Pulmonary artery endothelial cell (primary cell): ENCODE results near the gene KIAA0408. TPM values are rescaled to one million over a fixed set of nuclear protein-coding genes. Genes with fewer than 3 reads are reported as not detected.
A peak's percentile ranks its signal among the peaks of the same experiment; 100 is the strongest.
"Not testable (repeated sequence)": the region's sequence is repeated elsewhere in the genome, so short reads cannot be mapped to it uniquely, and the experiment has no call there.

Experiments
- DNase-seq: peaks from one replicate; pipeline ENCODE4 v3.0.0-alpha.2; 2011; ENCODE audit warnings: low read depth, low spot score
- total RNA-seq: library from RNA; depleted of rRNA; stranded (reverse); fragments of >200 nt; gene quantifications from 2 replicates; pipeline ENCODE4 v1.2.3, GENCODE V29; 2014

The KIAA0408 gene
- total RNA-seq, 1 donor from 2014 or later, result not detected

DNA sequence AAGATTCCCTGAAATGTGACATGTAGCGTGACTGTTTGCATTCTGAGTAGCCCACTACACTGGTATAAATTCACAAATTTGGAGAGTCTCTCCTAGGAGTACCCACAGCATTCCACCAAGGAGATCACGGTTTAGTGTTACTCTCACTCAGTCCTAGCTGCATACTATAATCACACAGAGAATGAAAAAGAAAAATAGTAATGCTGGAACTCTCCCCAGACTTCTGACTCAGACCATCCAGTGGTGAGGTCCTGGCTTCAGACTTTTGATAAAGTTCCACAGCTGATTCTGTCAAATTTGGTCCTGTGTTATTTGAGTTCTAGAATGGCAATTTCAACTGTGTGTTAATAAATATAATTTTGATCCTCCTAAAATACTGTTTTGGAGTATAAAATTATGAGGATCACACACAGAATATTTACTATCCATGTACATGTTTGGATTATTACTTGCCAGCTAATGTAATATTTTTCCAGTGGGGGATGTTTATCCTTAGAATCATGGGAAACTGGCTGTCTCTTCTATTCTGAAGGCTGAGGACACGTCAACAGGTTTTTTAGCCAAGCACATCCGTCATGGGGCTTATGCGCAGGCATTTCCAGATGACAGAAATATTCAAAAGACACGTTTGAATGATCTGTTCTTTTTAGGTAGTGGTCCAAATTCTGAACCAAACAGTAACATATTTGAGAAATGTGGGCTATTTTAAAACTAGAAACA, 5.1 kb upstream of the KIAA0408 start:
- DNase-seq, result no peak

DNA sequence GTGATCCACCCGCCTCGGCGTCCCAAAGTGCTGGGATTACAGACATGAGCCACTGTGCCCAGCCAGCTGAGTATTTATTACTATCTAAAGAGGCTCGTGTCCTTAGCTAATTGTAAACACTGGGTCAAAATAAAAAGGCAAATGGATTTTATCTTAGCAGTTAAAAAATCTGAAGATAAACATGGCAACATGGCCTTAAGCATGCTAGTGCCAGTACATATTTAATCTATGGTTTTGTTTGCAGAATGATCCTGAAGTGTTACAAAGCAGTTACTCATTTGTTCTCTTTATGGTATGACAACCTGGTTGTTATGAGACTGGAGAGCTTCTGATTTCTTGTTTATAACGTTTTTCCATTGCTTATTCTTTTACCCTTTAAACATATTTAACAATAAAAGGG, 3.9 kb upstream of the KIAA0408 start:
- DNase-seq, result no peak

DNA sequence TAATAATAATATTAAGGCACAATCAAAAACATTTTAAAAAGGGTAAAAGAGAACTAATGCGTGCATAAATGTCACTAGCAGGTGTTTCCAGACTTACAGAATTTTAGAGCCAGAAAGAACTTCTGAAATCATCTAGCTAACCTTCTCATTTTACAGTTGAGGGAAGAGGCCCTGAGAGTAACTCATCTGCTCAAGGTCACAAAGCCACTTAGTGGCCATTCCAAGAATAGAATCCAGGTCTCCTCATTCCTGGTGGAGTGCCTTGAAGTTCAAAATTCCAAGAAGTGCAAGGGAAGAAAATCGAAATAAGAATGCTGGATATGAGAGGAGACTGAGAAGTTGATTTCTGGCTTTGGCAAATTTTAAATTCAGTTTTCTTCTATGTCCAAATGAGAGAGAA, 3.2 kb upstream of the KIAA0408 start:
- DNase-seq, result no peak

DNA sequence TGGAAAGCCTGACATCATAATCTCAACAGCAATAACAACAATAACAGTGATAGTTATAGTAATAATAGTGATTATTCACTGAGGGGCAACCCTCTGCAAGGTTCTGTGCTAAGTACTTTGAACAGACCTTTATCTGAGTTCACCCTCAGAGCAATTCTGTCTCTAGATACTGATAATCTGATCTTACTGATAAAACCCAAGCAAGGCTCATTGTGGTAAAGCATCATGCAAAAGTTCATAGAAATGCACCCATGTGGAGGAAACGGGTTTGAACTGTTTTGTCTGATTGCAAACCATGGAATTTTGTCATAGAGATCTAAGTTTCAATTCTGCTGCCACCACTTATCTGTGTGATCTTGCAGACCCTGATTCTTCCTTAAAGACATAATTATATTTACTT, 1.3 kb upstream of the KIAA0408 start:
- no peak for DNase-seq

DNA sequence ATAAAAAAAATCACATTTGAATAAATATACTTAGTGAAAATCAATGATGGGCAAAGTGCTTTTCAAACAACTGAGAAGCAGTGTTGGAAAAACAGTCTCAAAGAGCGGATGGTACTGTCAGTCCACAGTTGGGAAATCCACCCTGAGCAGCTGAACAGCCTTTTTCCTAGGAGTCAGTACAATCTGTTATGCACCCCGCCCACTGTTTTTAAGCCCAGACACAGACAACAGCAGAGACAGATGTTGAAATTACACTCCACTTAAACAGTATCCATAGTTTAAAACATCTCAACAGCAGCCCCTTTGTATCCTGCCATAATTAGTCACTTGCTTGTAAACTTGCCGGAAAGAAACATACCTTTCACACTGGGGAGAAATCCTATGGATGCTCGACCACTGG, 372 bp downstream of the KIAA0408 start:
- no peak for DNase-seq

DNA sequence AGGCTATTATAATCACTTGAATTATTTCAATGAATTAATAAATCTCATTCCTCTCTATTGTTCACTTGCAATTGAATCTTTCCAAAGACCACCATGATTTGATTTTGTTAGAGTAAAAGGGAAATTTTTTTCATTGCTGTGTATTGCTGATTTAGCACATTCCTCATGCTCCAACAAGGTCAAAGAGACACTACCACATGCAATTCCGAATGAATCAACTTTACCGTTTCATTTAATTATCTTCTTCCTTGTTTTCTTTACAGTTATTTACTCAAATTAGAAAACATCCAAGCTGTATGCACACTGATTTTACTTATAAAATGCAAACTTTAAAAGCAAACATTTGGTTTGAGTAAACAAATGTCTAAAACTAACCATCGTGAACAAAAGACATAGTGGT, 967 bp downstream of the KIAA0408 start:
- no peak for DNase-seq

DNA sequence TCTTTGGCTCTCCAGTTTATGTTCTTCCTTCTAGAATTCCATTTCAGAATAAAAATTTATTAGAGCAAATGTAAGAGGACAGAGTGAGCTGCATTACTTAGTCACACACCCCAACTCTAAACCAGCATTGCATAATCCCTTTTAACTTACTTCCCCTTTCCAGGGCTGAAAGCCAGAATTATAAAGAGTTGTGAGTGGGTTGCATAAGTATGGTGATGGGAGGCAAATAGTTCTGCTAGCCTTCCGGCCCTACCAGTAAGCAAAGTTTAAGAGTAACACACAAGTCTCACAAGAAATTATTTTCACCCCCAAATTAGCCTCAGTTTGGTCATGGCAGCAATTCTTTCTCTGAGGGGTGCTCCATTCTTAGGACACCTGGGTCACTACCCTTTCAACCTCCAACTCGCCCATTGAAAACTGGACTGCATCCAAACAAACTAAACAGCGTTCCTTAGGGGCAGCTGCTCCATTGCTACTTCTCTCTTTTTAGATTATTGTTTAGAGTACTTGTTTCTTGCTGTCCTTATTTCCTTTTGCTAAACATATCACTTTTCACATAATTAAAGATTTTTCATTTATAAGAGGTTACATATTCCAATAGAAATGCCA, 1.6 kb downstream of the KIAA0408 start:
- no peak for DNase-seq

DNA sequence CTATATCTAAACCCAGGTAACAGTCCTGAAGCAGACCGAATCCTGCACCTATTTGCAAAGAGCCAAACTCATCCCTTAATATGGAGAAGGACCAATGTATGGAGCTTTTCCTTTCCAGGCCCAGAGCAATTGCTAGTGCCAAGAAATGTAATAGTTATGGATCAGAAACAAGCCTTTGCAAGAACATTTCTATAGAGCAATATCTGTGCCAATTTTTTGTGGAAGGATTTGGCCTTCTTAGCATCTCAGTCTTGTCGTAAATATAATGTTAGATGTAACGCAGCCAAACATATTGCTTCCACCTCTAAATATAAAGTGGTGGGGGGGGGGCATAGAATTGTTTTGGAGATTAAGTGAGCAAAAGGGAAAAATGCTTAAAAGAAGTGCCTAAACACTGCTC, 2.7 kb downstream of the KIAA0408 start:
- no peak for DNase-seq

DNA sequence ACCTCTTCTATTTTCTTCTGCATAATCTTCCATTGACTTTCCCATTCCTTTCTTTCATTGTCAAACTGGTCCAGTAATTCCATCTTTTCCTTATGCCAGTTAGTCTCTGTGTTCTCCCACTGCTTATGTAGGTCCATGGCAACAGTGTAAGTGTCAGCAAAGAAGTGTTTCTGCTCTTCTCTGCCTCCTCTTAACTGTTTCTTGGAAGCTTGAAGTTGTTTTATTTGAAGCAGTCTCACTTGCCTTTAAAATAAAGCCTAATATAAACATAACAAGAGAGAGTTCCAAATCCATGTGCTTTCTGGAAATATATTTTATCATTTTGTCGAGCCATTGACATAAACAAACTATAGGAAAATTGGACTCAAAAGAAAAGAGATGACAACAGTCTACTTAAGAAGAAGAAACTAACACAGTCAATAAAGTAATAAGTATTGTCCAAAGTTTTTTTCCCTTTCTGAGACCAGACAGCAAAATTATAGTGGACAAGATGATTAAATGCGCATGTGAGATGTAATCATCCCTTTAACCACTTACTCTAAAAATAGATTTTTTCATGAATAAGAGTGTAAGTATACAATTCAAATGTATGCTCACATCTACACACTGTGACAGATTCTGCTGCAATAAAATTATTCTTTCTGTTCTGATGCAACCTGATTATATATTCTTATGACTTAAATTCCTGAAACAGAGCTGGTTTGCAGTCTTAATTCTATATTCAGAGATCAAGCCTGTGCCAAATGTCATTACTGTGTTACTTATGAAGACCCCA, 5.2 kb downstream of the KIAA0408 start:
- DNase-seq, result no peak

DNA sequence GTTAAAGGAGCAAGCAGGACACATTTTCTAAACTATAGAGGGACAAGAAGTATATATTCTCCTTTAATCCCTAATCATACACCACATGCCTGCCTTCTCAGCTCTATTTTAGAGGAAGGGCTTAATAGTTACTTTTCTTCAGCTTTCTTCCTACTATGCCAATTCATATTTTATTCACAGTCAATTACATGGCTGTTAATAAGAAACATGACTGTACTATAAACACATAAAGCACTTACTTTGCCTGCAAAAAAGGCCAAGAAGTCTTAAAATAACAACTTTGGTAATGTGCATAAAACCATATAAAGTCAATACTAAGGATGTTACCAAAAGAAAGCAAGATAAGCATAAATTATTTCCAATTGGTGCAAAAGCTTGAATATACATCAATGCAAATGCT, 6.4 kb downstream of the KIAA0408 start:
- DNase-seq, result no peak

DNA sequence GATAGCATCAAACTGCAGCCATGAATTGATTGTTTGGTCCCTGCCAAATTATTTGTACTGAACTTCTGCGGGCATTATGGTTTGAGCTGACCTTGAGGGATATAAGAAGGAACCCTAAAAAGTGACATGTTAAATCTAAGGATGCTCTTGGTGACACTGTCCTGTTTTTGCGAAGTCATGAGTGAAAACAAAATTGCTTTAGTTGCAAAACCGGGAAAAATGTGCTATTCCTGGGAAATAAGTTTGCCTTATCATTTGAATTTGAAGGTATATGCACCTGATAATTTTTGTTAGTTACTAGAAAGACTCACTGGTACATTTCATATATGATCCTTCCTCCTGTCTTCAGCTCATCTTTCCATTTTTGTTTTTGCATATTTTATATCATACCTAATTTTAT, 7.8 kb downstream of the KIAA0408 start:
- no peak for DNase-seq

DNA sequence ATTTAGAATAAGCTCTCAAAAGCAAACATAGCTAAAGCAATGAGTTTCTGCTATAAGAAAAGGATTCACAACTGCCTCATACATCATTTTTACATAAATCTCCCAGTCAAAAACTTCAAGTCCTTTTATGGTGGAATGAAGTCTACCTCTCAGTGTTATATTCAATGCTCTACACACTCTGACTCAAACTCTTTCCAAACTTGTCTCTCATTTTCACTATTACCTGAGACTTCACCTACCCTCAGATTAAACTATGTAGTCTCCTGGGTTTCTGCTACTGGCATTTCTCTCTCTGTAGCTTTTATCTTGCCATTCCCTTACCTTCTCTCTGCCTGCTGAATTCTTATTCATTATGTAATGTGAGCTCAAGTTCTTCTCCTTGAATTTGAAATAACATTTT, 11.4 kb downstream of the KIAA0408 start:
- DNase-seq, result no peak

DNA sequence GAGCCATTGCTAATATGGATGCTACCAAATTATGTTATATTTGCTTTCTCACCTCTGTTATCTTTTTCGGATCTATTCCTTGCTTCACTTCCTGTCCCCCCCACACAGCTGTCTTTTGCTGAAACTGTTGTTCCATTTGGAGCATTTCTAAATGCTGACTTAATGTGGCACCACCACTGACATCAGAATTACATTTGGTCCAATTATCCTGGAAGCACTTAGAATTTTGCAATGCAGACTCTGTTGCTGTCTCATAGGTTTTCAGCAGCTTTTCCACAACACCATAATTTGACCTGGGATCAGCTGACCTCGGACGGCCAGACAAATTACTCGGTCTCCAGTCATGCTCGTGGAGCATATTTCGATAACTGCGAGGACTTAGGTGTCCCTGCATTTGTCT, 12.8 kb downstream of the KIAA0408 start:
- DNase-seq, result no peak

DNA sequence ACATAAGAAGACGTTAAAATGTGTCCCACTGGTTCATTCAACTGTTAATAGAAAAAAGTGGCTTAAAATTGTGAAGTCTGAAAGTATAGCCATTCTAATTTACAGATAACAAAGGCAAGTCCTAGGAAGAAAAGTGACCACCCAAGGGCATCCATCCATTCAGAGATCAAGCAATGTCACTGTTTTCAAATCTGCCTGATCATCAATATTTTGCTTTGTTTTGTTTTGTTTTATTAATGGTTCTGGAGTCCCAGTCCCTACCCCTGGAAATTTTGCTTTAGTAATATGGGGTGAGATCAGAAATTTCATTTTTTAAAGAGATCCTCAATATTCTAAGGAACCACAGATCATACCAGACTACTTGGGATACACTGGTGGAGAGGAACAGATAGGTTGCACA, 17.3 kb downstream of the KIAA0408 start:
- DNase-seq, result no peak

DNA sequence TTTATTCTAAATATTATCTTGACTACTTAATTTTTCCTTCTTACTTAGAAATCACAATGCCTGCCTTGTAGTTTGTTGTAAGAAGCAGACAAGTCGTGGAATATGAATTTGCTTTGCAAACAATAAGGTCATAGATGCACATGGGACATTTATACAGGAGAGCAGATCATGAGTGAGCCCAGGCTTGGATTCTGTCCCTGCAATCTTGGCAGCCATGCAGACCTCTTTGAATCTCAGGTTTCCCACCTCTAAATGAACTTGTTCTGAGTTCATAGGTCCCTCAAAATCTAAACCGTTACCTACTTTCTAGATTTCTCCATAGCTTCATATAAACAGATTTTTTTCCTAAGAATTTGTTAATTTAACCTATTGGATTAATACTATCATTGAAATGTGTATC, 19.5 kb downstream of the KIAA0408 start:
- DNase-seq, result no peak

DNA sequence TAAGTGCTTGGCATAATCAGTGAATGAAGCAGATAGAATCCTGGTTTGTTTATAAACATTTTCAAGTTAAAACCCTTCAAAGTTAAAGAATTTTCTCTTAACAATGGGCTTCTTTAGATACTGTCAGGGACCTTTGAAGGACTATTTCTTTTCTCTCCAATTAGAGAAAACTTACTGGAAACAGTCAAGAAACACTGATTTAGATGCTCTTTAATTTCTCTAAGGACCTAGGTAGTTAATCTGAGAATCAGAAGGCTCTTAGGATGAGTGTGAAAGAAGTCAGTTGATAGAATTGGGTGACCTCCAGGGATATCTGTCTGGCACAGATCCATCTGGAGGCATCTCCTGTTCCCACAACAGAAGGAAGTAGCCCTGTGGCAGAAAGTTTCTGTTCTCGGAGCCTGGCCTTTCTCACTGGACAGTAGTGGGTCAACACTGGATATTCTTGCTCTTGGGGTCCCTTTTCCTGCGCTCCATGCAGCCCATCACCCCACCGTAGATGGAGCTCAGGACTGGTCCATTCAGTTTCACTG, 22.5 kb downstream of the KIAA0408 start:
- DNase-seq, result no peak

DNA sequence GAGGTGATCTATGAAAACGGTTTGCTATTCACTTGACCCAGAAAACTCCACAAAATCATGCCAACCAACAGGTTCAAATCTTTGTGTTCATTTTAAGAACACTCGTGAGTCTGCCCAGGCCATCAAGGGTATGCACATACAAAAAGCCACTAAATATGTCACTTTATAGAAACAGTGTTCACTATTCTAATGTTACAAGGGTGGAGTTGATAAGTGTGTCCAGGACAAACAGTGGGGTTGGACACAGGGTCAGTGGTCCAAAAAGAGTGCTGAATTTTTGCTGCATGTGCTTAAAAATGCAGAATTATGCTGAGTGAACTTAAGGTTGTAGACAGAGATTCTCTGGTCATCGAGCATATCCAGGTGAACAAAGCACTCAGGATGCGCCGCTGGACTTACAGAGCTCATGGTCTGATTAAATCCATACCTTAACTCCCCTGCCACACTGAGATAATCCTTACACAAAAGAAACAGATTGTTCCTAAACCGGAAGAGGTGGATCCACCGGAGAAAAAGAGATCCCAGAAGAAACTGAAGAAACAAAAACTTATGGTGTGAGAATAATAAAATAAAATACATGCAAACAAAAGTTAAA, 23.5 kb downstream of the KIAA0408 start:
- DNase-seq, result no peak

DNA sequence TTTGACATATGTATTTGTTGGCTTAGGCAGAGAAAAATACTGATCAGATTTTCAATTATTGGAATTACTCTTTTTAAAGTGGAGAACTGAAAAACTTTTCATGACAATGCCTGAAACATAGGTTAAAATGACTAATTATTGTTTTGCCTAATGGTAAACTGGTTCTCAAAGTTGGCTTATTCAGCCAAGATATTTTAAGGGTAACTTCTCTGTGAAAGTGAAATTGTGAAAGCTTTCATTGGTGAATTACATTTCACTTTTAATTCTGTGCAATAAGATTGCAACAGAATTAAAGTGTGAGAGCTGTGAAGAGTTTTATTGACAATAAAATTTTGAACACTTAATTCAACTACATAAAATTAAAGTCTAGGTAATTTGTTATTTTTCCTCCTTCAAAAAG, 24.5 kb downstream of the KIAA0408 start:
- DNase-seq, result no peak

DNA sequence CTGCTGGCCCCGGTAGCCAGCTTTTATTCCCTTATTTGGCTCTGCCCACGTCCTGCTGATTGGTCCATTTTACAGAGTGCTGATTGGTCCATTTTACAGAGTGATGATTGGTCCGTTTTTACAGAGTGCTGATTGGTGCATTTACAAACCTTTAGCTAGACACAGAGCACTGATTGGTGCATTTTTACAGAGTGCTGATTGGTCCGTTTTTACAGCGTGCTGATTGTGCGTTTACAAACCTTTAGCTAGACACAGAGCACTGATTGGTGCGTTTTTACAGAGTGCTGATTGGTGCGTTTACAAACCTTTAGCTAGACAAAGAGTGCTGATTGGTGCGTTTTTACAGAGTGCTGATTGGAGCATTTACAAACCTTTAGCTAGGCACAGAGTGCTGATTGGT, 30.6 kb downstream of the KIAA0408 start:
- not testable (repeated sequence) for DNase-seq

DNA sequence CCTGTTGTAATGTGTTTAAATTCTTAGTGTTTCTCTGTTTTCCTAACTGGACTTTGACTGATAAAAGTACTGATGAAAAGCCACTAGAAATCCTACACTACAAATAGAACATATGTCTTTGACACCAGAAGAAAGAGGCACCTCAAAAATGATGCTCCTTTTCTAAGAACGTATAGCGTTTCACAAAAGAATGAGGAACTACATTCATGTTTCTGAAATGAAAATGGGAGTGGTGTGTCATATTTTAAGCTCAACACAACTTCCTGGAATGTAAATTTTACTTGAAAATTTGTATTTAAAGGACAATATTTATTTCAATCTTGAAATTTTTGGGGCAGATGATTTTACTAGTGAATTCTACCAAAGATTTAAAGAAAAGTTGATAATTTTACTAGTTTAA, 35.3 kb downstream of the KIAA0408 start:
- no peak for DNase-seq

DNA sequence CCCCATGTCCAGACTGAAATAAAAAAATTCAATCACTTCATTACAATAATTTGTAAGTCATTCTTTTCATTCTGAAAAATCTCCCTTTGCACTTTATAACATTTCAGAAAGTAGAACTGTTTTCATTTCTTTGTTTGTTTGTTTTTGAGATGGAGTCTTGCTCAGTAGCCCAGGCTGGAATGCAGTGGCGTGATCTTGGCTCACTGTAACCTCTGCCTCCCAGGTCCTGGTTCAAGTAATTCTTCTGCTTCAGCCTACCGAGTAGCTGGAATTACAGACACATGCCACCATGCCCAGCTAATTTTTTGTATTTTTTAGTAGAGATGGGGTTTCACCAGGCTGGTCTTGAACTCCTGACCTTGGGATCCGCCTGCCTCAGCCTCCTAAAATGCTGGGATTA, 38.0 kb downstream of the KIAA0408 start:
- DNase-seq, result not testable (repeated sequence)

DNA sequence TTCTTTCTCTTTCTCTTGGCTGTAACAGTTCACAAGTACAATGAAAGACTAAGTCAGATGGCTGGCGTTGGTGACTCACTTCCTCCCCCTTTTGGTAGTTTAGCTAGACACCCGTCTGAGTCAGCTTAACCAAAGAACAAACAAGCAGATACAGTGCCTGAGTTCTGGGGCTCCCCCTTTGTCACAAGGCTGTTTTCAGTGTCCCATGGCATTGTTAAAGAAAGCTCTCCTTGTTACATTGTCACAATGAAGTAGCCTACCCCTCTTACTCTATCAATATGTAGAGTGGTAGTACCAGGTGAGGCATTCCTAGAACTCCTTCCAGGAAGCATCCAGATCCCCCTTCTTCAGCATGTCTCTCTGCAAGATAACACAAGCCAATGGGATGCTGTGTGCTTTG, 38.6 kb downstream of the KIAA0408 start:
- peak; percentile 86 for DNase-seq
